GM19438 (cell line): ENCODE results near the gene ARID1A.

Experiments used
- ATAC-seq: cut with Tn5 transposase; IDR thresholded peaks from one replicate; pipeline ENCODE4 v1.9.1; 2021; ENCODE audit warnings: low read depth; ENCODE audit not compliant: unreplicated experiment

The ARID1A gene

DNA sequence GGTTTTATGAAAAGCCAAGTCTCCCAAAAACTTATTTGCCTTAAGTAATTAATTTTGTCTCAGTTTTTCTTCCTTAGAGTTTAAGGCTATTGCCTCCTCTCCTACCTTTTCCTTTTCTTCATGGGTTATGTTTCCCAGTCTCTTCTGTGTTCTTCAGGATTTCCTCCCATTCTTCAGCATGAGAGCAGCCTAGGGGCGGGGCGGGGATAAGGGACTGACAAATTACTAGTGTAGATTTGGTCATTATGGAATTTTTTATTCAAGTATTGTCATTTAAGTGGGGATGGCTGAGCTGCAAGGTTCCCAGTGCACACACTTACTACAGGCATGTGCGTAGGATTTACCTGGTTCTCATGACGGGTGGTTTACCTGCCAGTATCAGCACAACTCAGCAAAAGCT lies 56.7 kb downstream of the ARID1A start:
- ATAC-seq = no peak

DNA sequence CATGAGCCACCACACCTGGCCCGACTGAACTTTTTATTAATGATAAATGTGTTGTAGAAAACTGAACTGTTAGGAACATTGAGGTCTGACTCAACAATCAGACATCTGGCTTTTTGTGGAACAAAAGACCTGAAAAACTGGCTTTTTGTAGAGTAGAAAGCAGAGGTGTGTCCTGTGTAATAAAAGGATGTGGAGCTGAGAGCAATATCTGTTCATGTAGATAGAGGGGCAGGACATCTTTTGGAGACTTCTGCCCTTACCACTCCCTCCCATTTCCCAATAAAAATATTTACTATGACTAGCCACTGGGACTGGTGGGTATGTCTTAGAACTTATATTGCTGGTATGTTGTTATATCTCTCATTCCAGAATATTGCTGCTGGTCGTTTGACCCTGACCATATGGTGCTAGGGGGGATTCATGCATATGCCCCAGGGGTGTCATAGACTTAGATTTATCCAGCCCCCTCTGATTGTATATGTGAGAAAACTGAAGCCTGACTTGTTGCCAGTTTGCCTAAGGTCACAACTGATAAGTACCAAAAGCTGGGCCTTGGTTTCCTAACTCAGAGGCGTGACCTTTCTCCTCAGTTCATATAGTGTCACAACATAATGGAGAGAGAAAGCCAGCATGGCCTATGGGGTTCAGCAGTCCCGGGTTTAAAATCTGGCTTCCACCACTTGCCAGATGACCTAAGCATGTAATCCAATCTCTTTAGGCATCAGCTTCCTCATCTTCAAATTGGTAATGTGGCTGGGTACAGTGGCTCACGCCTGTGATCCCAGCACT lies 58.5 kb downstream of the ARID1A start:
- no peak for ATAC-seq

DNA sequence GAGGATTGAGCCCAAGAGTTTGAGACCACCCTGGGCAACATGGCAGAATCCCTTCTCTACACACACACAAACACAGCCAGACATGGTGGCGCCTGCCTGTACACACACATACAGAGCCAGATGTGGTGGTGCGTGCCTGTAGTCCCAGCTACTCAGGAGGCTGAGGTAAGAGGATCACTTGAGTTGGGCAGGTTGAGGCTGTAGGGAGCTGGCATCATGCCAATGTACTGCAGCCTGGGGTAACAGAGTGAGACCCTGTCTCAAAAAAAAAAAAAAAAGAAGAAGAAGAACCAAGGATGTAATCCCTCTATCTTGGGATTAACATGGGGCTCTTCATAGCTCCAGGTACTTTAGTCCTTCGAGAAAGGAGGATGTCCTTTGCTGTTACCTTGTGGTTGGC lies 62.5 kb downstream of the ARID1A start:
- ATAC-seq = no peak

DNA sequence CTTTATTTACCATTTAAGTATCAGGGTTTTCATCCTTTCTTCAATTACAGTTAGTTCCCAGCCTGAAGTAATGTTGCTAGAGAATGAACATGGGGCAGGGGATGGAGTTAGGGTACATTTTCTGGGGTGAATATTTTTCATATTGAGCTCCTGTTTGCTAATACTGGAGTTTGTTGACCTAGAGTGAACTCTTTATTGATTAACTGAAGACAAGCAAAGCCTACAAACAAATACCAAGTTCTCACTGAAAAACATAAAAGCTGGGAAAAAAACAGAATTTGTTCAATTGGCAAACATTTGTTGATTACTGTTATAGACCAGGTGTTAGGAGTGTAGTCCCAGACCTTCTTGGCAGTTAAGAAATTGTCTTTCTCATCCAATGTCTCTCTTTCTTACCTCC lies 63.7 kb downstream of the ARID1A start:
- no peak for ATAC-seq

DNA sequence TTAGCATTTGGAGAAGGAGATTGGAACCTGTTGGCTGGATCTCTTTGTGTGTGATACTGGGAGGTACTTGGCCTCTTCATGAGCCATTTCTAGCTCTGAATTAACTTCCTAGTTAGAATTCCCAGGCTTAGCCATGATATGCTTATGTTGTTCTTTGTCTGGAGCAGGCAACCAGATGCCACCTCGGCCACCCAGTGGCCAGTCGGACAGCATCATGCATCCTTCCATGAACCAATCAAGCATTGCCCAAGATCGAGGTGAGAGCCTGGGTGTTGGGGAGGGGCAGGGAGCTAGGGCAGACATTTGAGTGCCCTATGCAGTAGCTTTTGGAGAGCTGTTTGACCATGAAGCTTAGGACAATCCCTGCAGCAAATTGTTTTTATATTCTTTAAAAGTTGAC lies 65.4 kb downstream of the ARID1A start:
- no peak for ATAC-seq

DNA sequence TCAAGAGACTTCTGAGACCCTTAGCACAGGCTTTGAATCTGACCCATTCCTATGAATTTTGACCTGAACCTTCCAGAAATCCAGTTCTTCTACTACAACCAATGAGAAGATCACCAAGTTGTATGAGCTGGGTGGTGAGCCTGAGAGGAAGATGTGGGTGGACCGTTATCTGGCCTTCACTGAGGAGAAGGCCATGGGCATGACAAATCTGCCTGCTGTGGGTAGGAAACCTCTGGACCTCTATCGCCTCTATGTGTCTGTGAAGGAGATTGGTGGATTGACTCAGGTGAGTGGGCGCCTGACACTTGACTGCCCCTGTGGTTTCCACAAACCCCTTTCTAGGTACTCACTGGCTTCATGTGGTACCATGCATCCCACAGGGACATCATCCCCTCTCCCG lies 71.9 kb downstream of the ARID1A start:
- no peak for ATAC-seq

DNA sequence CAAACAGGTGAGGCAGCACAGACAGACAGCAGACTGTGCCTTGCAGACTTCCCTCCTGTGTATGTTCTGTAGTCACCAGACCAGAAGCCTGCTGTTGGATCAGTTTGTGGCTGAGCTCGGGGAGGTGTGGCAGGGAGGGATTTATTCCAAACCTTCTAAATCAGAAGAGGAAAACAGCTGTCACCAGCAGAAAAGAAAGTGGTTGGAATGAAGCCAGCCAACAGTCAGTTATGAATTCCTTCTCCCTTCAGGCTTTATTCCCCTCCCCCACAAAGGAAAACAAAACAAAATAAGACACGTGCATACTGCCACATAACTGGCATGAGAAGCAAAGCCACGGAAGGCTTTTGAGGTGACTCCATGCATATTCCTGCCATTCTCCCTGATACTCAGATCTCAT lies 72.9 kb downstream of the ARID1A start:
- no peak for ATAC-seq

DNA sequence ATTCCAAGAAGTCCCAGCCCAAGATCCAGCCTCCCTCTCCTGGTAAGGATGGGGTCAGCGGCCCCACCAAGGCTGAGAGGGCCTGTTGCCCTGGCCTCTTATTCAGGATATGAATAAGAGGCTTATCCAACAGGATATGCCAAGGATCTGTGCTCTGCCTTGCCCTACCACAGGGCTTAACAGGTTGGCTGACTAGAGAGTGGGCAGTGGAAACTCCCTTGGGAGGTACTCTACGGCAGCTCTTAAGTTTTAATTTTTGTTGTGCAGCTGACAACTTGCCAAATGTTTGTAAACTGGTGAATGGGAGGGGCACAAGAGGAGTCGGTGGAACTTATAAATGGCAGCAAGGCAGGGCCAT lies 75.4 kb downstream of the ARID1A start:
- ATAC-seq = no peak

DNA sequence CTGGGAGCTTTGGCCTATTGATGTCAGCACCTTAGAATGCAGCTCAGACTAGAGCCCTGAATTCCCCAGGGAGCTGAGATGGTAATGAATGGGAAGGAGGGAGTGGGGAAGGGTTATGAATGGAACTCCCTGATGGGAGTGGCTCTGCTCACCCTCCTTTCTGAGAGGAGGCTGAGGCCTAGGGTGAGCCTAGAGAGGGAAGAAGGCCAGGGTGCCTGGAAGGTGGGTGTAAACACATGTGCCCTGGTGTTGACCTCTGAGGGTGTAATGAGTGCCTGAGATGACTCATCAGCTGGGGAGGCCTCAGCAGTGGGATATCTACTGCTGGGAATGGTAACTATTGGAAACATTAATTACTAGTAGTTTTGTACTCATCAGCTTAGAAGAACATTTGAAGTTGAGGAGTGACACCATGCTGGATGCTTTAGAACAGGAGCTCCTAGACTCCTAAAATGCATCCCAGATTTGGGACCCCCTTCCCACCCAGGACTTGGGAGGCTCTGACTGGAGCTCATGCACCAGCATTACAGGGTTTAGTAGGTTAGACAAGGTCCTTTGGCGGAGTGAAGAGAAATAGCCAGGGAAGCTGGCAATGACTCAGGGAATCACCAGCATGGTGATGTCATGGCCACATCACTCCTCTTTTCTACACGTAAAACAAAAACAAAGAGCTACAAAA lies 76.0 kb downstream of the ARID1A start:
- ATAC-seq = no peak

DNA sequence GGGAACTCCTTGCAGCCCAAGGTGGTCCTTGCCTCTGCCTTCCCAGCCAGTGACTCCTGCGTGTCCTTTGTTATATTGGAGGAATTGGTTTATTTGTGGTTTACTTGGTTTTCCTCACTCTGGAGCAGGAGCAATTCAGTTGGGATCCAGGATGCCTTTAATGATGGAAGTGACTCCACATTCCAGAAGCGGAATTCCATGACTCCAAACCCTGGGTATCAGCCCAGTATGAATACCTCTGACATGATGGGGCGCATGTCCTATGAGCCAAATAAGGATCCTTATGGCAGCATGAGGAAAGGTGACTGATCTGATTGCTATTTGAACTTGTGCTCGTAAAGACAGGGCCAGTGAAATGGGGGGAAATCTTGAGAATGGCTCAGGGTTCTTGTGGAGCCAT lies 76.9 kb downstream of the ARID1A start:
- no peak for ATAC-seq

DNA sequence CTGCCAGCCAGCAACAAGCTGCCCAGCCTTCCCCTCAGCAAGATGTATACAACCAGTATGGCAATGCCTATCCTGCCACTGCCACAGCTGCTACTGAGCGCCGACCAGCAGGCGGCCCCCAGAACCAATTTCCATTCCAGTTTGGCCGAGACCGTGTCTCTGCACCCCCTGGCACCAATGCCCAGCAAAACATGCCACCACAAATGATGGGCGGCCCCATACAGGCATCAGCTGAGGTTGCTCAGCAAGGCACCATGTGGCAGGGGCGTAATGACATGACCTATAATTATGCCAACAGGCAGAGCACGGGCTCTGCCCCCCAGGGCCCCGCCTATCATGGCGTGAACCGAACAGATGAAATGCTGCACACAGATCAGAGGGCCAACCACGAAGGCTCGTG lies 78.6 kb downstream of the ARID1A start:
- ATAC-seq = no peak

DNA sequence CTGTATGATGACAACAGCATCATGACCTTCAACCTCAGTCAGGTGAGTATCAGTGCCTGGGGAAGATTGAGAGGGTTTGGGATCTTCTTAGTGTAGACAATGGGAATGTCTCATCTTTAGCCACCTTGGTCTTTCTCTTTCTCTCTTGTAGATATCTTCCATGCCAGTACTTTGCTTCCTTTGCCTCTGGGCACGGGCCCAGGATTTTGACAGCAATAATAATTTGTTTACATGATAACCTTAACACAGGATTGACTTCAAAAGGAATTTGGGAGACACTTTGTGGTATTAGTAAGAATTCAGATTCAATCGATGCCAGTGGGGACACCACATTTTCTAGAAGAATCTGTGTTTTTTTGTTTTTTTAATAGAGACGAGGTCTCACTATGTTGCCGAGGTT lies 79.9 kb downstream of the ARID1A start:
- ATAC-seq = no peak

DNA sequence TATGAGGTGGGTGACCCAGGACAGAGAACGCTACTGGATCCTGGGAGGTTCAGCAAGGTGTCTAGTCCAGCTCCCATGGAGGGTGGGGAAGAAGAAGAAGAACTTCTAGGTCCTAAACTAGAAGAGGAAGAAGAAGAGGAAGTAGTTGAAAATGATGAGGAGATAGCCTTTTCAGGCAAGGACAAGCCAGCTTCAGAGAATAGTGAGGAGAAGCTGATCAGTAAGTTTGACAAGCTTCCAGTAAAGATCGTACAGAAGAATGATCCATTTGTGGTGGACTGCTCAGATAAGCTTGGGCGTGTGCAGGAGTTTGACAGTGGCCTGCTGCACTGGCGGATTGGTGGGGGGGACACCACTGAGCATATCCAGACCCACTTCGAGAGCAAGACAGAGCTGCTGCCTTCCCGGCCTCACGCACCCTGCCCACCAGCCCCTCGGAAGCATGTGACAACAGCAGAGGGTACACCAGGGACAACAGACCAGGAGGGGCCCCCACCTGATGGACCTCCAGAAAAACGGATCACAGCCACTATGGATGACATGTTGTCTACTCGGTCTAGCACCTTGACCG lies 83.4 kb downstream of the ARID1A start:
- ATAC-seq = no peak

DNA sequence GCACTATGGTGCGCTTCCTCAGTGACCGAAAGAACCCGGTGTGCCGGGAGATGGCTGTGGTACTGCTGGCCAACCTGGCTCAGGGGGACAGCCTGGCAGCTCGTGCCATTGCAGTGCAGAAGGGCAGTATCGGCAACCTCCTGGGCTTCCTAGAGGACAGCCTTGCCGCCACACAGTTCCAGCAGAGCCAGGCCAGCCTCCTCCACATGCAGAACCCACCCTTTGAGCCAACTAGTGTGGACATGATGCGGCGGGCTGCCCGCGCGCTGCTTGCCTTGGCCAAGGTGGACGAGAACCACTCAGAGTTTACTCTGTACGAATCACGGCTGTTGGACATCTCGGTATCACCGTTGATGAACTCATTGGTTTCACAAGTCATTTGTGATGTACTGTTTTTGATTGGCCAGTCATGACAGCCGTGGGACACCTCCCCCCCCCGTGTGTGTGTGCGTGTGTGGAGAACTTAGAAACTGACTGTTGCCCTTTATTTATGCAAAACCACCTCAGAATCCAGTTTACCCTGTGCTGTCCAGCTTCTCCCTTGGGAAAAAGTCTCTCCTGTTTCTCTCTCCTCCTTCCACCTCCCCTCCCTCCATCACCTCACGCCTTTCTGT lies 84.6 kb downstream of the ARID1A start:
- ATAC-seq = no peak

DNA sequence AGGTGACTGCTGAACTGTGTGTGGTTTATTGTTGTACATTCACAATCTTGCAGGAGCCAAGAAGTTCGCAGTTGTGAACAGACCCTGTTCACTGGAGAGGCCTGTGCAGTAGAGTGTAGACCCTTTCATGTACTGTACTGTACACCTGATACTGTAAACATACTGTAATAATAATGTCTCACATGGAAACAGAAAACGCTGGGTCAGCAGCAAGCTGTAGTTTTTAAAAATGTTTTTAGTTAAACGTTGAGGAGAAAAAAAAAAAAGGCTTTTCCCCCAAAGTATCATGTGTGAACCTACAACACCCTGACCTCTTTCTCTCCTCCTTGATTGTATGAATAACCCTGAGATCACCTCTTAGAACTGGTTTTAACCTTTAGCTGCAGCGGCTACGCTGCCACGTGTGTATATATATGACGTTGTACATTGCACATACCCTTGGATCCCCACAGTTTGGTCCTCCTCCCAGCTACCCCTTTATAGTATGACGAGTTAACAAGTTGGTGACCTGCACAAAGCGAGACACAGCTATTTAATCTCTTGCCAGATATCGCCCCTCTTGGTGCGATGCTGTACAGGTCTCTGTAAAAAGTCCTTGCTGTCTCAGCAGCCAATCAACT lies 85.5 kb downstream of the ARID1A start:
- ATAC-seq = no peak

DNA sequence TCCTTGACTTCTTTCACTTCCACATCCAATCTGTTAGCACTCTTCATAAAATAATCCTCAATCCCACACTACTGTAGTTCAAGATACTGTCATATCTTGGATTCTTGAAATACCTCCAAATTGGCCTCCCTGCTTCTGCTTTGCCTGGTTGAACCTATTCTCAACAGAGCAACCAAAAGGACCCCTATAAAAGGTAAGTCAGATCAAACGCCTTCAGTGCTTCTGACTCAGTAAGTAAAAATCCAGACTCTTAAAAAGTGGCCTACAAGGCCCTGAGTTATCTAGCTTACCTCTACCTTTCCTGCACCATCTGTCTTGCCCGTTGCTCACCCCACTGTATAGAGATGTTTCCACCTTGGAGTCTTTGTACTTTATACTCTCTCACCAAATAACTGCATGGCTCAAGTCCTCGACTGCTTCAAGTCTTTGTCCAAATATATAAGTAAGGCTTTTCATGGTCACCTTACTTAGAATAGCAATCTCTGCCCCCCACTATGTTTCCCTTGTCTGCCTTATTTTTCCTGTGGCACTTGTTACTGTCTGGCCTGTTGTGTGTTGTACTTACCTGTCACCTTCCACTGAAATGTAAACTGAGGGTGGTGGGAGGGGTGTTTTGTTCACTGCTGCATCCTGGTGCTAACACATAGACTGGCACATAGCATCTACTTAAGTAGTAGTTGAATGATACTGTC lies 86.9 kb downstream of the ARID1A start:
- ATAC-seq = no peak

DNA sequence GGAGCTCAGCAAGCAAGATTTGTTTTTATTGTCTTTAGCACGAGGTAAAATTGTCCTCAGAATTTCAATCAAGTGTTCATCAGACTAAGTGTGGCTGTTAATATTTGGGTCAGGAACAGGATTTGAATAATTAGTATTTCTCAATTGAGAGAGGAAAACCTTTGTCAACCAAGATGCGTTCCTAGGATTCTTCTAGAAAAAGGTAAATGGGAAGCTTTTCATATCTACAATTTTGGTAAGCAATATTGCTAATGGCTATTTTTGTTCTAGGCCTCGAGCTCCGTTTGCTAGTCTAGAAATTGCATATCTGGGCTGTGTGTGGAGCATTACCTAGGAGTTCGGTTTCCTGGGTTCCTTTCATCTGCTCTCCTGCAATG lies 87.8 kb downstream of the ARID1A start:
- no peak for ATAC-seq

DNA sequence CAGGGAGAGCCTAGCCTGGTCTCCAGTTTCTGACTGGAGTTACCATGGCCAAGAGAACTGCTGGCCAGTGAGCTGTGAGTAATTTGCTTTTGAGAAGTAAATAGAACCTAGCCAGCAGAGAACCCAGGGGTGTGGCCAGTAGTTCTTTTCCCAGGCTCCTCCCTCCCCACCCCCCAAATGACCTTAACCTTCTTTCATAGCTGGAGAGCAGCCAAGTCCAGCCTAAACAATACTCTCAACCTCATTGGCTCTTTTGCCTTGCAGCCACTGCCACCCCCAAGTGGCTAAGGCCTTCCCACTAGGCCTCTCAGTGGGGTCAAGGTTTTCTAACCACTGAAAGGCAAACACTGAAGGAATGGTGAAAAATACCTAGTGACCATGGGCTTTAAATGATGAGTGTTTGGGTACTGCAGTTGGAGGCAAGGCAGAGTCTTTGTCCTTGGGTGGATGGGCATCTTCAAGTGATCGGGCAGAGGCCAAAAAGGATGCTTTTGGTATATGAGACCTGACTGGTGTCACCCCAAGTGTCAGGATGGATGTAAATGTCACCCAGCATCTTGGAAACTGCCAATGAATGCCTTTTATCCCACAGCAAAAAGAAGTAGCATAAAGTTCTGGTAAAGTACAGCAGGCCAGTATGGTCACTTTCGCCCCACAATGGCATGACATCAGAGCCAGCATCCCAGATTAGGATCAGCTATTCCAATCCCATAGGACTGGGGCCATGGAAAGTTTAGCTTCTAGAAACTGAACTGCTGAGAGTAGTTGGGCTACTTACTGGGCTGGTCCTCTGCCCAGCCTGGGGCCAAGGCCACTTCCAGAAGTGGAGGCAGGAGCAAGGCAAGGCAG lies 88.4 kb downstream of the ARID1A start:
- ATAC-seq = no peak

DNA sequence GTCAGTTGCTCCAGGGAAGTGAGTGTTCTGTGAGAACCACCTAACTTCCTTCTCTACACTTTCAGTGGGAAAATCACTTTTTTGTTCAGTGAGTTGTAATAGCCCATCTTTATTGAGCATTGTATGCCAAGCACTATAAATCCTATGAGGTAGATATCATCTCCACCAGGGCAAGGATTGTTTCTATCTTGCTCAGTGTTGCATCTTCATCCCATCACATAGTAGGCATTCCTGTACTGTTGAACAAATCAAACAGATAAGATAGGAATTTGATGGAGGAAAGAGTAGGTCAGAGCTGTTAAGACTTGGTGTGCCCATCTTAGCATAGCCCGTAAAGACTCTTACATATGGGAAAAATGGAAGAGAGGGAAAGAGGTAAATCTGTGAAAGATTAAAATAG lies 89.1 kb downstream of the ARID1A start:
- ATAC-seq = no peak
